EH (cell line): ENCODE measurements around the gene SYNE3.
A peak's percentile ranks its signal among the peaks of the same experiment; 100 is the strongest.

Experiments
- DNase-seq: peaks from one replicate; pipeline ENCODE4 v3.0.0-alpha.2; 2015; ENCODE audit warnings: low read depth

Gene SYNE3, protein sequence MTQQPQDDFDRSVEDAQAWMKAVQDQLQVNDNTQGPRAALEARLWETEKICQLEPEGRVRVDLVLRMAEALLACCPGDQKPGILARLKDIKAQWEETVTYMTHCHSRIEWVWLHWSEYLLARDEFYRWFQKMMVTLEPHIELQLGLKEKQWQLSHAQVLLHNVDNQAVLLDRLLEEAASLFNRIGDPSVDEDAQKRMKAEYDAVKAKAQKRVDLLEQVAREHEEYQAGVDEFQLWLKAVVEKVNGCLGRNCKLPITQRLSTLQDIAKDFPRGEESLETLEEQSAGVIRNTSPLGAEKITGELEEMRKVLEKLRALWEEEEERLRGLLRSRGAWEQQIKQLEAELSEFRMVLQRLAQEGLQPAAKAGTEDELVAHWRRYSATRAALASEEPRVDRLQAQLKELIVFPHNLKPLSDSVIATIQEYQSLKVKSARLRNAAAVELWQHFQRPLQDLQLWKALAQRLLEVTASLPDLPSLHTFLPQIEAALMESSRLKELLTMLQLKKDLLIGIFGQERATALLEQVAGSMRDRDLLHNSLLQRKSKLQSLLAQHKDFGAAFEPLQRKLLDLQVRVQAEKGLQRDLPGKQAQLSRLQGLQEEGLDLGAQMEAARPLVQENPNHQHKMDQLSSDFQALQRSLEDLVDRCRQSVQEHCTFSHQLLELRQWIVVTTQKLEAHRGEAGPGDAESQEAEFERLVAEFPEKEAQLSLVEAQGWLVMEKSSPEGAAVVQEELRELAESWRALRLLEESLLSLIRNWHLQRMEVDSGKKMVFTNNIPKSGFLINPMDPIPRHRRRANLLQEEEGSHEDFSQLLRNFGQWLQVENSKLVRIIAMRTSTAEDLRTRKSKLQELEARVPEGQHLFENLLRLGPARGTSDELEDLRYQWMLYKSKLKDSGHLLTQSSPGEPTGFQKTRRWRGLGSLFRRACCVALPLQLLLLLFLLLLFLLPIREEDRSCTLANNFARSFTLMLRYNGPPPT

DNA sequence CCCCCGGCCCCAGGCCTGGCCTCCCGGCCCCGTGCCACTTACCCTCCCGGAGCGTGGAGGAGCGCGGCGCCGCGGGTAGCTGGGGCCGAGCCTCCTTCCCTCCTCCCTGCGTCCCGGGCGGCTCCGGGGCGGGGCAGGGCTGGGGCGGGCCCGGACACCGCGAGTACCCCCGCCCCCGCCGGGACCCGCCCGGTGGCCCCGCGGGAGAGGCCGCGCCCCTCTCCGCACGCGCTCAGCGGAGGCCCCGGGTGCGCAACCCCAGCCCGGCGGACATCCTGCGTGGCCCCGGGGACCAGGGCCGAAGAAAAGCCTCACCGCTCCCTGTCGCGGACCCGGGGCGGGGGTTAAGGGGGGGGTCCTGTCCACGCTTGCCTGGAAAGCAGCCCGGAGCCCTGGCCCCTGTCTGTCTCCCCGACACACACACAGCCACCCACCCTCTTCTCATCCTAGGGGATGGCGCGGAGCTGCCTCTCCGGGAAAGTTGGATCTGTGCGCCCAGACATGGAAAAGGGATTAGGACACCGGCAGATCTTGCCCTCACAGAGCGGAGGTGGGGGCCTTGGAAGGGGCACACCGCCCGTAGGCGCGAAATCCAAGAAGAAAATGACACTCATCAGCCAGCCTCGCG, at the start of gene SYNE3:
TSS of gene SYNE3 (minus strand) at position 97 of the 628 bp plus-strand sequence. CDS start 40,829 bp downstream, outside the sequence.
- peak; percentile 58 for DNase-seq

DNA sequence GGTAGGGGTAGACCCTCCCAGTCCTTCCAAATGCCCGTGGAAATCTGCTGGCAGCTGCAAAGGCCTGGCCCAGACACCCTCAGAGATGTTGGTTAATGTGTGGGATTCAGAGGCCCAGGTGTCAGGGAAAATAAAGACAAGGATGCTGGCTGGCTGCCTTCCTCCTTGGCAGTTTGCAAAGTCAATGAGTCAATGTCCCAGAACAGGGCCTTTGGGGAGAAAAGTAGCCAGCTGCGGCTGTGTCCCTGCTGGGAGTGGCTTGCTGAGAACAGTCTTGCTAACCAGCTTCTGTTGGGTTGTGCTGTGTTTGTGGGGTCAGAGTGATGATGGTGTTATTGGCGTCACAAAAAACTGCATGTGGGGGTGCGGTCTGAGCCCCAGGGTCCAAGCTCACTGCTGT, 47.6 kb upstream of the SYNE3 start:
- peak; percentile 4 for DNase-seq

DNA sequence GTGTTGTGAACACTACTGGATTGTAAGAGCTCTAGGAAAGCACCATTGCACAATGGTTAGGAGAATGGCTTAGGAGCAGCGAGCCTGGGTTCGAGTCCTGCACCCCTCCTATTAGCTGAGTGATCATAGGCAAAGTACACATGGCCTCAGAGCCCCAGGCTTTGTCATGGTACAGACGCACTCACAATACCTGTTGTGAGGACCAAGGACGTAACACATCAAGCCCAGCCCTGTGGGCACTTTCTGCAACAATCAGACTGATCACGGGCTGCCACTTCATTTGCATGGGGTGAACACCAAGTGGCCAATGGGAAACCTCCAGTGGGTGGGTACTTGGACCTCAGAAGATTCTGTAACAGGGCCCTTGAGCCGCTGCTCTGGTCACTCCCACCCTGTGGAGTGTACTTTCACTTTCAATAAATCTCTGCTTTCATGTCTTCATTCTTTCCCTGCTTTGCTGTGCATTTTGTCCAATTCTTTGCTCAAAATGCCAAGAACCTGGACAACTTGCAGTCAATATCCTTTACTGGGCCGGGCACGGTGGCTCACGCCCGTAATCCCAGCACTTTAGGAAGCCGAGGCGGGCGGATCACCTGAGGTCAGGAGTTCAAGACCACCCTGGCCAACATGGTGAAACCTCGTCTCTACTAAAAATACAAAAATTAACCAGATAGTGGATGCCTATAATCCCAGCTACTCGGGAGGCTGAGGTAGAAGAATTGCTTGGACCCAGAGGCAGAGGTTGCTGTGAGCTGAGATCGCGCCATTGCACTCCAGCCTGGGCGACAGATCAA, 46.6 kb upstream of the SYNE3 start:
- DNase-seq, result peak; percentile 45

DNA sequence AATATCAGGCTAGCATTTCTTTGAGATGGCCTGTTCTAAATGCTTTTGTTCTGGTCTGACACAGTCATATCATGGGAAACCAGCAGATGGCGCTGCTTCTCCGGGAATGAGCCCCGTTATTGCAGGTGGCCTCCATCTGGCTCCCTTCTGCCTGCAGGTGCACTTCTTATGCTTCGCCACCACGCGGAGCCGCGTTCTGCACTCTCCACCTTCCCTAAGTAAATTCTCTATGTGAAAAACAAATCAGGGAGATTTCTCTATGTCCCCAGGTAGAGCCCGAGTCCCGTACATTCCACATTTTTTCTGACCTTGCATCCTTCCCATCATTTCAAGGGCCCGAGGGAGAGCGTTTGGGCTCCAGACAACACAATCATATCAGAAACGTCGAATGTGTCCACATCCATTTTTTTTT, 44.6 kb upstream of the SYNE3 start:
- DNase-seq, result peak; percentile 76

DNA sequence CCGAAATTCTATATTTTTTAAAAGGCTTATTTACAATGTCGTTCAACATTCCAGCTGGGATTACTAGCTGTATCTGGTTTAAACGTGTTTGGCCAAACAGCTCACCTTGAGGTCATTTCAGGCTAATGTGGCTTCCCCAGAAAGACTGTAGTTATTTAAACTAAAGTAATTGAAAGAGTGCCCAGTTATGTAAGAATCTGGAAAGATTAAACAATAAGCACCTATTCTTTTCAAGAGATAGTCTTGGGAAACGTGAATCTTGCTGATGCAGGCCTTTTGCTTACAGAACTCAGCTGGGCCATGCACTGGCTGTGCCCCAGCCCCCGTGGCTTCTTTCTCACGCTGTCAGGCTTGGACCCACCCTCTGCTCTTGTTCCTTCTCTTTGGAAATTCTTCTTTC, 42.8 kb upstream of the SYNE3 start:
- DNase-seq, result no peak

DNA sequence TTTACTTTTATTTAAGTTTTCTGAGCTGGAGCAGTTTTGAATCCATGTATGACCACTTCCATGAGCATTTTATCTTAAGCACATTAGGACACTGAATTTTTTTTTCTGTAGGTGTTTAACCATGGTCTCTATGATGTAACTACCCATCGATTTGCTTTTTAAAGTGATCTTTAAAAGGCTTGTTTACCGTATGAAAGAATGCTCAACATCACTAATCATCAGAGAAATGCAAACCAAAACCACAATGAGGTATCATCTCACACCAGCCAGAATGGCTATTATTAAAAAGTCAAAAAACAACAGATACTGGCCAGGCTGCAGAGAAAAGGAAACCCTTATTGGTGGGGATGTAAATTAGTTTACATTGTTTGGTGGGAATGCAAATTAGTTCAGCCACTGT, 41.4 kb upstream of the SYNE3 start:
- no peak for DNase-seq

DNA sequence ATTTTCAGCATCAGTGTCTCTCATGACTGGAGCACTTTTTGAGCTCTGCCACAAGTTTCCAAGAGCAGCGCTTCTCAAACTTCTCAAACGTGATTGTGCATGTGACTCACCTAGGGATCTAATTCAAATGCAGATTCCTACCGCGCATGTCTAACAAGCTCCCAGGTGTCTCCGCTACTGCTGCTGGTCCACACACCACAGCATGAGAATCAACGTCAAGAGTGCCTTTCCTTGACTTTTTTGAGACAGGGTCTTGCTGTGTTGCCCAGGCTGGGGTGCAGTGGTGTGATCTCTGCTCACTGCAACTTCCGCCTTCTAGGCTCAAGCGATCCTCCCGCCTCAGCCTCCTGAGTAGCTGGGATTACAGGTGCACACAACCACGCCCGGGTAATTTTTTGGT, 40.8 kb upstream of the SYNE3 start:
- DNase-seq, result no peak

DNA sequence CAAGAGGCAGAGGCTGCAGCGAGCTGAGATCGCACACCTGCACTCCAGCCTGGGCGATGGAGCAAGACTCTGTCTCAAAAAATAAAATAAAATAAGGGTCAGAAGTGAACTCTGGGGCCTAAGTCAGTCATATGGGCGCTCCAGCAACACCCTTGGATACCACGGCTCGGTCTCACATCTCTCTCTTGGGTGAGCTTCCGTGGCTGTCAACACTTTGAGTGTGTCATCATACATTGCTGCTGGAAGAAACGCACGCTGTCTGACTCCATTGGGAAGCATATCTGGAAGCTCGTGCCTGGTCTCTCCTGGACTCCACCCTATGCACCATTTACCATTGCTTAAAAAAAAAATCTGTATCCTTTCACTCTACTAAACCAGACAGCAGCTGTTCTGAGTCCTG, 38.6 kb upstream of the SYNE3 start:
- no peak for DNase-seq

DNA sequence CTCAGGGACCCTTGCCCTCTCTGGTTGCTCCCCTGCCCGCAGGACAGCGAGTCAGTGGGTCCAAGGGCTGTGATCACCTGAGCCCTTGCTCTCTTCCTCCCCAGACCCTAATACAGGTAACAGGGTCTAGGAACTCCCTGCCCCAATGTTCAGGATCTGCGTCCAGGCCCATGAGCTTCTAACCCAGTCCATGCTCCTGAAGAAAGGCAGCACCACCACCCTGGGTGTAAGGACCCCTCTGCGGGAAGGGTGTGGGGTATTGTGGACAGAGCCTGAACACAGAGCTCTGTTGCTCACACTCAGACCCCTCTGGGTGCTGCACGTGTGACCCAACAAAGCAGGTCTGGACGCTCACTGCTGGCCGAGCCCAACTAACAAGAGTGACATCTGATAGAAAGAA, 36.7 kb upstream of the SYNE3 start:
- DNase-seq, result no peak

DNA sequence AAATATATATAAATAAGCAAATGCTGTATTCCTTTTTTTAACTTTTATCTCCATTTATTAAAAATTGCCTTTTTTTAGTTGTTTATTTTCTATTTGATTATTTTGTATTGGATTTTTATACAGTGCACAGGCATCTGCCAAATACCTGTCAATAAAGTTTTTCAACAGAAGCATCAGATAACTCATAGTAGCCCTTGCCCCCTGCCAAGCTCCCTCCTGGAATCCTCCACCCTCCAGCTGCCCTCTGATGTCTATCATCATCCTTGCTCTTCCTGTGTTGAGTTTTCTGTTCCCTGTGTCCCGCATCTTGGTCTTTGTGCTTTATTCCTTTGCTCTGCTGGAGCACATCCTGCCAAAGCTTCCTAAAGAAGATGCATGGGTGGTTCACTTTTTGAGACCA, 35.0 kb upstream of the SYNE3 start:
- no peak for DNase-seq

DNA sequence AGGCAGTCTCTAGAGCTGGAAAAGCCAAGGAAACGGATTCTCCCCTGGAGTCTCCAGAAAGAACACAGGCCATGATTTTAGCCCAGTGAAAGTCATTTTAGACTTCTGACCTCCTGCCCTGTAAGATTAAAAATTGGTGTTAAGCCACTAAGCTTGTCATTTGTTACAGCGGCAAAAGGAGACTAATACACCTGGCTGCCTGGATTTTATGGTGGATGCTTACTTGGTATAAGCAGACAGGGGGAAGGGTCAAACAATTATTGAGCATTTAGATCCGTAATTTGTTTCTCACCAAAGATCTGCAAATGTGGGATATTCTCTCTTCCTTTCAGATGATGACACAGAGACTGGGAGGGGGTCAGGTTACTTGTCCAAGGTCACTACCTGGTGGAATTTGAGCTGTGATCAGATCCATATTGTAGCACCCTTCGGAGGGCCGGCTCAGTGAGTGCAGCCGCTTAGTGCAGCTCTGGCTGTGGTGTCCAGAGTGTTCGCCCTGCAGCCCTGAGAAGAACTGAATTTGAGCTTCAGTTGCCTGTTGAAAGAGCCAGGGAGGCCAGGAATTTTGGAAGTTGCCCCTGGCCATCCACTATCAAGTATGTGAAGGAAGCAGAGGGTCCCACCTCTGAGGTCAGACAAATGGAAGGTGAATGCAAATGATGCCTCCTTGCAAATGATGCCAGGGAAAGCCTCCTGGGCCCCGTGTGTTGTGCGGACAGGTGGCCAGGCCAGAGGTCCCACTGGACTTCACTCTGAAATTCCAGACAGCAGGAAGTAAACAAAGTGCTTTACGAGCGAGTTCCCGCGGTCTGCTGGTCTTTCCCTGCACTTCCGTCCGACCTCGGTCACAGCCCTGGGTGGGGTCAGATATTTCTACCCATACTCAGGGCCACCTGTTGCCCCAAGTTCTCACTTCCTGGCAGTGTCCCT, 33.5 kb upstream of the SYNE3 start:
- DNase-seq, result no peak

DNA sequence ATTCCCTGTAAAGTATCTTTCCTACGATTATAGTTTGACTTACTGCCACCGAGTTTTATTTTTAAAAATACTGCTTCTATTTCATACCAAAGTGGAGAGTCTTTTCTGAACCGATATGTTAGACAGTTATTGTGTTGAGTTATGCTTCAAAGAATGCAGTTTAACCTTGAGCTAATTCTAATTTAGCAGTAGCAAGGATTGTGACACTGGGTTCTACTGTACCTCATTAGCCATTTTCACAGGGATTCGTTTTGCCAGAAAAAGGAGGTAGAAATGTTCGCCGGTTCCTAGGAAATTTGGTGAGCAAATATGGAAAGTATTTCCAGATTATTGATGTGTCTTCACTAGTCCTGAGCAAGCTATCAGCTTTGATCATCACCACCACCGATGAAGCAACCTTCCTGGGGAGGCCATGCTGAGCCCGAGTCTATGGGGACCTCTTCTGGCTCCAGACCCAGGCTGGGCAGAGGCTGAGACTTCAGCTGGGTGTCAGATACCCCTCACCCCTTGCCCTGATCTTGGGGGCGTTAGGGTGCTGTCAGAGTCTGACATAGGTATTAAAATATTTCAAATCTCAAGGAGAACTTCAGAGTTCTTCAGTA, 32.0 kb upstream of the SYNE3 start:
- DNase-seq, result peak; percentile 3

DNA sequence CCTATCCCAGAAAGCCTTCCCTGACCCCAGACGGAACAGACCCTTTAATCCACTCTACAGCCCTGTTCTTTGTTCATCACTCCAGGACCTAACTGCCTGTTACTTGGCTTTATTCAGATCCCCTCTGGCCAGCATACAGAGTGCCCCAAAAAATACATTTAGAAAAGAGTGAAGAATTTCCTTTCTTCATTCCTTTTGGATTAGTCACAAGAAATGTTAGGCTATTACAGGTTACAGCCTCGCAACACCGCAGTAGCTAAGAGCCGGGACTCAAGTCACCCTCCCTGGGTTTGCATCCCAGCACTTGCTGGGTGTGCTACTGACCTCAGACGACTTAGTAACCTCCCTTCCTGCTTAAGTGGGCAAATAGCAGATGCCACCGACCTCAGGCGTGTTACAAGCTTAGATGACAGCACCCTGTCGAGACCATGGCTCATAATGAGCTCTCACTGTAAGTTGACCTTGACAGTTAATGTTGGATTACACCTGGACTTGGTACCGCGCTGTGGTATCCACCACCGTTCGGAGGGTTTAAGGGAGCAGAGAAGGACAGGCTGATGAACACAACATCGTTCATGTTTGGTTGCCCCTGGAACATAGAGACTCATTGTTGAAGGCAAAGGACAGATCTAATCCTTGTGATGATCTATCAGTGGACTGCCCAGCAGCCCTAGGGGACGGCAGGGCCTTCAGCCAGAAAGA, 31.3 kb upstream of the SYNE3 start:
- peak; percentile 75 for DNase-seq

DNA sequence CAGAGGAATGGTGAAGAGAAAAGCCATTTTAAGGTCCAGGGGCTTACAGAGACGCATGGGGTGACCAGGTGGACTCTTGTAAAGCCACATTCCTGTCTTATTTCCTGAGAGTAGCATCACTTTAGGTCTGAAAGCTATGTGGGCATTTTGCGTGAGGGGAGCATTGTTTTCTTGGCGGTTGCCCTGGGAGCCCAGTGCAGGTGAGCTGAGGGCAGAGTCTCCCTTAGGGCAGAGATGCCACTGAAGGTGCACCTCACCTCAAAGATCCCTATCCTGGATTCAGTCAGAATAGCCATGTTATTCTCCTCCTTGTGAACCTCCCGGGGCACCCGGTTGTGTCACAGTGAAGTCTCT, 30.8 kb upstream of the SYNE3 start:
- no peak for DNase-seq

DNA sequence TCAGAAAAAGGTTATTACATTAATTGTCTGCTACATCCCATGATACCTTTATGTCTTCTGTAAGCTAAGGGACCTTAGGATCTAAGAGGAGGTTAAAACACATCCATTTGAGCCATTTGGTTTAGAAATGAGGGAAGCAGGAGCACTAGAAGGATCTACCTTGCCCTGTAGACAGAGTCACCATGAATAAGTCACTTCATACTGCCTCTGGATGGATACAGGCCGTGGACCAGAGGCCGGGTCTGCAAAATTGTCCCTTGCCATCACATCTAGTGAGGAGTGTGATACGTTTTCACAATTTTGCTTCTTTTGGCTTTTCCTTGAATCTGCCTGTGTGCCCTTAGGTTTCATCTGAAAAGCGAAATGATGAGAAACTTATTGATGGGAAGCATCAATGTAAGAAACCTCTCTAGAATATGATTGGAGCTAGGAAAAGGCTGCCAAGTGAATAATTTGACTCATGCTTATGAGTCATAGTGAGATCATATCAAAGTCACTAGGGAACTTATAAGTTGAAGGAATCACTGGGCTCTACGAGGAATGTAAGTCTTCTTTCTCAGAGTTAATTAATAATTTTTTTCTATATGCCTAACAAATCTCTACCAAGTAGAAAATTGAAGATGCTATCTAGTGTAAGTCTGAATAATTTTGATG, 29.2 kb upstream of the SYNE3 start:
- DNase-seq, result peak; percentile 90

DNA sequence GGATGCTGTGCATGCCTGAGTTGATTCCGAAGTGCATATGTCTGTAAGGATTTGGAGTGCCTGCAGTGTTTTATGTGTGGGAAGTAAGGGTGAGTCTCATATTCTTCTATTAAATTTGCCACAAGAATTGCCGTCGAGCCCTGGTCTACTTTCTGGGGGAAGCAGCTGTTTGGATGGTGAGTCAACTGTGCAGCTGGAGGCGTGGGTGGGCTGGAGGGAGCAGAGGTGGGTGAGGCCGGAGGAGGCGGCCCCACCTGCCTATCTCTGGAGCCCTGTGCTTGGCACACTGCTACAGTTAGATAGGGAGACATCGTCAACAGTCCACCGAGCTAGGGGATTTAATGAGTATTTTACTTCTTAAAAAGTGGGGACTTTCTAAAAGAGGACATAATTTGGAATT, 28.1 kb upstream of the SYNE3 start:
- DNase-seq, result no peak

DNA sequence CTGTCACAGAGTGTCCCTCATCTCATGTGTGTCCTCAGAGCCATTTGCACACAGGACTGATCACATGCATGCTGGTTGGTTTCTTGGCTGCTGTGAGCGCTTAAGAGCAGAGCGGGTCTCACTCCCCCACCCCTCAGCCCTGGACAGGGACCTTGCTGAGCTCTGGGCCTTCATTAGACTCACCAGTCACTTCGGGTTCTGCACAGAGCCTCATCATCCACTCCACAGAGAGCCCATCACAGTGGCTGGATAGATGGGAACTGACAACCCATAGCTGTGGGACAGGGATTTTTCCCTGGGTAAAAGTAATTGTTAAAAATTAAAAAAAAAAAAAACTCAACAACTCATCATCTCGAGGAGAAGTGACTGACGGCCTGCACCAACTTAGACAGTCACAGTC, 26.6 kb upstream of the SYNE3 start:
- no peak for DNase-seq

DNA sequence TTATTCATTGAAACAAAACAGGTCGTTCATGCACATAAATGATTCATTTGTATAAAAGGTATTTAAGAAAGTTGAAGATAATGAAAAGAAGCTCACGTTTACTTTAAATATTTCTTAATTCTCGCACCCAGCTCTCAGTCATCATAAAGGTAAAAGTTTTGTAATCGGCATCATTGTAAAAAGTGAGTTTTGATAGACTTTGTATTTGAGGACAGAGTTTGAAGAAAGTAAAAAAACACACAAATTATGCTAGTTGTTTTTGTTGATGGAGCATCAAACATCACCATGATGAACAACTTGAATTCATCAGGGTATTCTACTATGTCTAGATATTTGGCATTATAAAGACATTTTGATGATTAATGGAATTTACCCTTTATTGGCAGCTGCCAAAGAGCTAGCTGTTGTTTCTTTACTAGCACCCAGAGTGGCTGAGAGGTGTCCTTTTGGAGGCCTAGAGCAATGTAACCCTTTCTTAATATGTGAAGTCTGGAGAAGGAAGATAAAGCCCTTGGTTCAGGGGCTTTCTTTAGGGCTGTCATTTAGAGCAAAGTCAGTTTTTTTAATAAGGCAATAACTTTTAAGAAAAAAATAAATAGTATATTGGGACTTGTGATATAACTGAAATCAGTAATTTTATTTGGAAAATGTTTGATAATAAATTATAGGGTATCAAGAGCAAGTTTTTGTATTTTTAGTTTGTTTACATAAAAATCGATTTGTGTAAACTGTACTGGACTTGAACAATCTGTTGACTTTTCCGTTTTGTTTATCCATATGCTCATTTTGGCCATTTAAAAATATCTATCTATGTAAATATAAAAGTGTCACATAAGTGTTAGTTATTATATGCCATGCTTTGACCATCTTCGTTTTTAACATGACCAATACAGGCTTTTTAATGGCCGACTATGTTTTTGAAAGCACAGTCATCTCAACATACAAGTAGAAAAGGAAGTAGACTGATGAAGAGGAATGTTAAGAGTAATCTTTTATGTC, 25.8 kb upstream of the SYNE3 start:
- no peak for DNase-seq
